Gastrocnemius medialis (tissue), 4 donors: ENCODE results near the gene AARSD1. TPM values are rescaled to one million over a fixed set of nuclear protein-coding genes. Genes with fewer than 3 reads are reported as not detected.
A peak's percentile ranks its signal among the peaks of the same experiment; 100 is the strongest.

Experiments
- ATAC-seq, 2 donors: fragments of 150-250 bp; one replicate each; pipeline ENCODE4 v1.9.1; 2016
- DNase-seq, 2 donors: peaks; one replicate each; pipeline ENCODE4 v3.0.0-alpha.2; 2019
- H3K27ac ChIP-seq, 4 donors: fragments of 200-600 bp; sonication (generic); 1 replicate in 1 of 4; 2 replicates in 3 of 4; pipeline ENCODE4 v1.5.1; 2016 to 2018; ENCODE audit warnings: mild to moderate bottlenecking in 2 of 4, moderate library complexity in 1 of 4
- H3K27me3 ChIP-seq, 3 donors: fragments of 200-600 bp; sonication (generic) in 2 of 3; 1 replicate in 1 of 3; 2 replicates in 2 of 3; pipeline versions ENCODE4 v1.5.1 to v1.6.0; 2016 to 2019; ENCODE audit warnings: mild to moderate bottlenecking in 1 of 3, moderate library complexity in 1 of 3
- H3K36me3 ChIP-seq, 2 donors: fragments of 200-600 bp; sonication (generic) in 1 of 2; one replicate each; pipeline ENCODE4 v1.5.1; 2017 to 2018
- H3K4me1 ChIP-seq, 2 donors: fragments of 200-600 bp; sonication (generic) in 1 of 2; one replicate each; pipeline ENCODE4 v1.5.1; 2016 to 2017; ENCODE audit warnings: mild to moderate bottlenecking in 2 of 2
- H3K4me3 ChIP-seq, 4 donors: fragments of 200-600 bp; sonication (generic) in 3 of 4; 1 replicate in 1 of 4; 2 replicates in 3 of 4; pipeline ENCODE4 v1.5.1; 2016 to 2019; ENCODE audit warnings: mild to moderate bottlenecking in 2 of 4
- H3K9me3 ChIP-seq, 3 donors: fragments of 200-600 bp; sonication (generic) in 2 of 3; 1 replicate in 1 of 3; 2 replicates in 2 of 3; pipeline ENCODE4 v1.5.1; 2016 to 2019
- POLR2A ChIP-seq, 2 donors: fragments of 450-650 bp; IDR thresholded peaks; one replicate each; pipeline ENCODE4 v1.6.1; 2017; ENCODE audit warnings: antibody characterized with exemption in 2 of 2, mild to moderate bottlenecking in 2 of 2, moderate library complexity in 2 of 2
- in situ Hi-C, 4 donors: fragments of 200-750 bp; cut with MboI; loops; one replicate each; pipeline versions ENCODE4 v1.15.0 to v1.8.0; 2017; ENCODE audit warnings: low sequenced_read_pairs in 4 of 4
- intact Hi-C: fragments of 100-400 bp; cut with DNase I; formaldehyde crosslinking; loops from one replicate; pipeline ENCODE4 v1.15.1; 2023; ENCODE audit warnings: low total_unique reads
- total RNA-seq, 4 donors: library from RNA; depleted of rRNA; stranded (reverse); fragments of >200 nt; gene quantifications; one replicate each; pipeline versions ENCODE4 v1.1.0 to v1.2.3, GENCODE V29; 2016
- TF ChIP-seq, protein P1 (sequence below), 5 experiments: fragments of 450-650 bp in 3 of 5; fragments of 200-600 bp in 2 of 5; sonication (generic) in 2 of 5; IDR thresholded peaks in 4 of 5; conservative IDR thresholded peaks in 1 of 5; 1 replicate in 4 of 5; 2 replicates in 1 of 5; pipeline ENCODE4 v1.5.1; 2016 to 2019; ENCODE audit warnings: antibody characterized with exemption in 5 of 5, mild to moderate bottlenecking in 3 of 5, moderate library complexity in 3 of 5

AARSD1 gene
- total RNA-seq, 4 donors from 2014 or later, result 21.4 to 30.1 (median 26.5) TPM

DNA sequence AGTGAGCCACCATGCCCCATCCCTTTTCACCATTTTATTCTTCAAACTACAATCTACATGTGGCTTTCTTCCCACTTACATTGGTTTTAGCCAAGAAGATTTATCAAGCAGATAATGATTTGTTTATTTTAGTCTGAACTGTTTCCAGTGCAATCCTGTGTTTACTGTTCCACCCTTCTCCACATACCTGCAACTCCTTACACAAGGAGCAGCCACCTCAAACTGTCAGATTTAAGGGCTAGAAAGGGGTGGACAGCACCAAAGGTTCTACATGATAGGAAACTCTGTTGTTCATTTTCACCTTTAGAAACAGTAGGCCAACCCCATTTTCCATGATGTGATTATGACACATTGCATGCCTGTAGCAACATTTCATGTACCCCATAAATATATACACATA, 18.0 kb upstream of the AARSD1 start:
- Histone ChIP-seq H3K36me3 (peaks cover 0 to 22% of the 10 kb centered on the region in 2 donors), H3K27ac (no peak overlapping the region), H3K4me3 (no peak overlapping the region), H3K27me3 (no peaks in the 10 kb centered on the region), H3K9me3 (no peaks in the 10 kb centered on the region), H3K4me1 (peaks cover 7 to 23% of the 10 kb centered on the region in 2 donors)
- in situ Hi-C loops, result no loop called here
- ATAC-seq, result no peak
- no peak for DNase-seq
- TF ChIP-seq, protein P1, sequence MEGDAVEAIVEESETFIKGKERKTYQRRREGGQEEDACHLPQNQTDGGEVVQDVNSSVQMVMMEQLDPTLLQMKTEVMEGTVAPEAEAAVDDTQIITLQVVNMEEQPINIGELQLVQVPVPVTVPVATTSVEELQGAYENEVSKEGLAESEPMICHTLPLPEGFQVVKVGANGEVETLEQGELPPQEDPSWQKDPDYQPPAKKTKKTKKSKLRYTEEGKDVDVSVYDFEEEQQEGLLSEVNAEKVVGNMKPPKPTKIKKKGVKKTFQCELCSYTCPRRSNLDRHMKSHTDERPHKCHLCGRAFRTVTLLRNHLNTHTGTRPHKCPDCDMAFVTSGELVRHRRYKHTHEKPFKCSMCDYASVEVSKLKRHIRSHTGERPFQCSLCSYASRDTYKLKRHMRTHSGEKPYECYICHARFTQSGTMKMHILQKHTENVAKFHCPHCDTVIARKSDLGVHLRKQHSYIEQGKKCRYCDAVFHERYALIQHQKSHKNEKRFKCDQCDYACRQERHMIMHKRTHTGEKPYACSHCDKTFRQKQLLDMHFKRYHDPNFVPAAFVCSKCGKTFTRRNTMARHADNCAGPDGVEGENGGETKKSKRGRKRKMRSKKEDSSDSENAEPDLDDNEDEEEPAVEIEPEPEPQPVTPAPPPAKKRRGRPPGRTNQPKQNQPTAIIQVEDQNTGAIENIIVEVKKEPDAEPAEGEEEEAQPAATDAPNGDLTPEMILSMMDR (IDR thresholded peaks at IDR 0.05 in 4 of 5, conservative IDR thresholded peaks at IDR 0.05 in 1 of 5), result no peak
- TF ChIP-seq POLR2A (IDR thresholded peaks at IDR 0.05), result no peak
- intact Hi-C loops, result loop anchor here (10.0 kb wide), 1 partner anchor 793 kb away; the partner anchor contains the start of gene DUSP3

DNA sequence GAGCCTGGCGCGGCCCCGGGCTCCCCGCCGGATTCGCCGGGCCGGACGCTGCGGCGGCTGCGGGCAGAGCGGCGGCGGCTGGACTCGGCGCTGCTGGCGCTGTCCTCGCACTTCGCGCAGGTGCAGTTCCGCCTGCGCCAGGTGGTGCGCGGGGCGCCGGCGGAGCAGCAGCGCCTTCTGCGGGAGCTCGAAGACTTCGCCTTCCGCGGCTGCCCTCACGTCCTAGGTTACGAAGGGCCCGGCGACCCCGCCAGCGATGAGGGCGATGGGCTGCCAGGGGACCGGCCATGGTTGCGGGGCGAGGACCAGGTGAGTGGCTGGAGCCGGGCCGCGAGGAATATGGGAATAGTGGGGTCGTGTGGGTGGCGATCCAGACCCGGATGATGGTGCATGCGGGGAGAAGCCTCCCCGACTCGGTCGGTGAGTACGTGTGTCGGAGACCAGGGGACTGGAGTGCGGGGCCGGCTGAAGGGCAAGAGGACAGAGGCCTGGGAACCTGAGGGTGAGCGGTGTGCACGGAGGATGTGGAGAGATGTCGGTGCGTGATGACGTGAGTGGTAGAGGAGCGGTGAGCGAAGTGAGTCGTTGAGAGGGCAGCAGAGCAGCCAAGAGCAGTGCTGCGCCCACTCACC, 16.6 kb upstream of the AARSD1 start:
- peak overlapping the region; percentile 96 to 98 (median 98) for H3K27ac ChIP-seq
- intact Hi-C loops, result loop anchor here (1.0 to 10.0 kb wide), 3 partner anchors 17 to 794 kb away; partner anchors contain the start of genes AARSD1, DUSP3 and RPL27
- peaks cover 11 to 23% of the 10 kb centered on the region in 2 donors for H3K4me1 ChIP-seq
- peak; percentile 39 to 41 for ATAC-seq
- no peaks in the 10 kb centered on the region for H3K27me3 ChIP-seq
- peak overlapping the region; percentile 78 to 91 (median 86) for H3K4me3 ChIP-seq
- H3K36me3 ChIP-seq, result peaks cover 0 to 9% of the 10 kb centered on the region in 2 donors
- DNase-seq, result peak; percentile 9 to 34
- TF ChIP-seq, protein P1 (IDR thresholded peaks at IDR 0.05 in 4 of 5, conservative IDR thresholded peaks at IDR 0.05 in 1 of 5), result peak in 4 of 5 experiments; percentile 13 to 33 (median 26)
- peak in 1 of 2 donors; percentile 27 for TF ChIP-seq POLR2A (IDR thresholded peaks at IDR 0.05)
- in situ Hi-C loops, result no loop called here
- no peaks in the 10 kb centered on the region for H3K9me3 ChIP-seq

DNA sequence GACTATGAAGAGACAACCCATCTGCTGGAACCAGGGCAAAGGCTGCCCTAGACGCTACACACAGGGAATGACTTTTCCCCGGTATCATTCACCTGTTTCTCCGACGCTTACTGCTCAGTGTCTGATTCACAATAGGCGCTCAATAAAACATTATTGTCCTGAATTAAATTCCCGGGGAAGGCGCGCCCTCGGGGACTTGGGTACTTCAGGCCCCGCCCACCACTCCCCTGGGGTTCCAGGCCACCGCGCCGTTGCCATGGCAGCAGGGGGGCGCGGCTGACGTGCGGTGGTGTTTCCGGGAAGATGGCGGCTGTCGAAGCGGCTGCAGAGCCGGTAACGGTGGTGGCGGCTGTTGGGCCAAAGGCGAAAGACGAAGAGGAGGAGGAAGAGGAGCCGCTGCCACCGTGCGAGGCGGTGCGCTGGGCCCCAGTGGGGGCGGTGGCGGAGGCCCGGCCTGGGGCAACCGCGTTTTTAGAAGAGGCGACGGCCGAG, 16.1 kb upstream of the AARSD1 start, which contains the start of gene RUNDC1:
Gene RUNDC1, plus strand, starts transcription at position 292 of the 492 bp plus-strand sequence. Its CDS starts 12 bp downstream, at position 304.
- TF ChIP-seq, protein P1 (IDR thresholded peaks at IDR 0.05 in 4 of 5, conservative IDR thresholded peaks at IDR 0.05 in 1 of 5), result no peak
- TF ChIP-seq POLR2A (IDR thresholded peaks at IDR 0.05), result peak in 1 of 2 donors; percentile 41
- in situ Hi-C loops (no loop called here), intact Hi-C loops (loop anchor here (1.0 to 10.0 kb wide), 3 partner anchors 16 to 794 kb away; partner anchors contain the start of genes AARSD1, DUSP3 and RPL27)
- Histone ChIP-seq H3K4me1 (peaks cover 15 to 23% of the 10 kb centered on the region in 2 donors), H3K9me3 (no peaks in the 10 kb centered on the region), H3K27me3 (no peaks in the 10 kb centered on the region), H3K36me3 (peaks cover 0 to 4% of the 10 kb centered on the region in 2 donors), H3K27ac (peak within 1 kb of the TSS; percentile 96 to 98 (median 98)), H3K4me3 (peak within 1 kb of the TSS; percentile 78 to 91 (median 86))
- peak; percentile 76 to 82 for ATAC-seq
- peak; percentile 79 to 87 for DNase-seq

- ATAC-seq (peak; percentile 88), DNase-seq (peak; percentile 78 to 92)
- in situ Hi-C loops (no loop called here), intact Hi-C loops (loop anchor here (1.0 to 10.0 kb wide), 3 partner anchors 15 to 795 kb away; partner anchors contain the start of genes AARSD1, DUSP3 and RPL27)
- H3K4me1 ChIP-seq, result peaks cover 20 to 23% of the 10 kb centered on the region in 2 donors
- no peaks in the 10 kb centered on the region for H3K36me3 ChIP-seq
- H3K27me3 ChIP-seq, result no peaks in the 10 kb centered on the region
- peak within 1 kb of the TSS; percentile 96 to 98 (median 98) for H3K27ac ChIP-seq
- no peaks in the 10 kb centered on the region for H3K9me3 ChIP-seq
- TF ChIP-seq POLR2A (IDR thresholded peaks at IDR 0.05), result peak; percentile 87 to 89
- TF ChIP-seq, protein P1 (IDR thresholded peaks at IDR 0.05 in 4 of 5, conservative IDR thresholded peaks at IDR 0.05 in 1 of 5), result no peak
- peak within 1 kb of the TSS; percentile 78 to 91 (median 86) for H3K4me3 ChIP-seq
These were observed 15.4 kb upstream of the AARSD1 start, which contains the start of gene PTGES3L for GRCh38 chr17:42979511-42980273. Gene PTGES3L (minus strand): TSS chr17:42980080. CDS start chr17:42980053, 27 bp downstream.
